ENCODE results near the gene MTMR4.
"Not testable (repeated sequence)": the region's sequence is repeated elsewhere in the genome, so short reads cannot be mapped to it uniquely, and the experiment has no call there.

MTMR4 gene

GRCh38 chr17:58487589-58488427 lies 26.6 kb downstream of the MTMR4 start, which contains the start of gene HSF5:
Gene HSF5 (minus strand): TSS chr17:58488408. CDS start chr17:58488274, 134 bp downstream.
- Mint-ChIP-seq H3K4me3 (no peak within 1 kb of the TSS), H3K4me1 (no peaks in the 10 kb centered on the region), H3K9me3 (no peaks in the 10 kb centered on the region), H3K36me3 (ENCODE audit: low read depth) (peaks cover 50% of the 10 kb centered on the region), H3K27ac (no peak within 1 kb of the TSS), H3K27me3 (ENCODE audit: low read depth, poor library complexity) (peaks cover 4% of the 10 kb centered on the region)
- no peak for TF ChIP-seq CTCF (IDR thresholded peaks at IDR 0.05)
- DNase-seq = no peak

GRCh38 chr17:58484600-58484999 lies 29.8 kb downstream of the MTMR4 start:
- no peak for TF ChIP-seq CTCF (IDR thresholded peaks at IDR 0.05)
- Mint-ChIP-seq H3K27ac (no peak overlapping the region), H3K36me3 (ENCODE audit: low read depth) (peaks cover 22% of the 10 kb centered on the region), H3K9me3 (no peaks in the 10 kb centered on the region), H3K4me1 (no peaks in the 10 kb centered on the region), H3K27me3 (ENCODE audit: low read depth, poor library complexity) (peaks cover 10% of the 10 kb centered on the region), H3K4me3 (no peak overlapping the region)
- no peak for DNase-seq

GRCh38 chr17:58481798-58482197 lies 32.6 kb downstream of the MTMR4 start:
- H3K4me3 Mint-ChIP-seq; DNase-seq; H3K9me3 Mint-ChIP-seq; H3K4me1 Mint-ChIP-seq; H3K27ac Mint-ChIP-seq; H3K36me3 Mint-ChIP-seq (ENCODE audit: low read depth): not testable (repeated sequence)
- H3K27me3 Mint-ChIP-seq (ENCODE audit: low read depth, poor library complexity) = peaks cover 13% of the 10 kb centered on the region

- Mint-ChIP-seq H3K4me1 (no peaks in the 10 kb centered on the region), H3K27me3 (ENCODE audit: low read depth, poor library complexity) (peaks cover 10% of the 10 kb centered on the region), H3K4me3 (no peak overlapping the region), H3K36me3 (ENCODE audit: low read depth) (no peaks in the 10 kb centered on the region), H3K9me3 (no peaks in the 10 kb centered on the region), H3K27ac (no peak overlapping the region)
- no peak for TF ChIP-seq CTCF (IDR thresholded peaks at IDR 0.05)
- DNase-seq = no peak
These were observed 34.3 kb downstream of the MTMR4 start for GRCh38 chr17:58480090-58480489.

GRCh38 chr17:58476812-58477211 lies 37.6 kb downstream of the MTMR4 start:
- H3K4me1 Mint-ChIP-seq = no peaks in the 10 kb centered on the region
- DNase-seq = no peak
- no peak for TF ChIP-seq CTCF (IDR thresholded peaks at IDR 0.05)
- no peaks in the 10 kb centered on the region for H3K9me3 Mint-ChIP-seq
- no peak overlapping the region for H3K27ac Mint-ChIP-seq
- no peaks in the 10 kb centered on the region for H3K36me3 Mint-ChIP-seq (ENCODE audit: low read depth)
- peaks cover 9% of the 10 kb centered on the region for H3K27me3 Mint-ChIP-seq (ENCODE audit: low read depth, poor library complexity)
- H3K4me3 Mint-ChIP-seq = no peak overlapping the region

GRCh38 chr17:58475985-58476384 lies 38.5 kb downstream of the MTMR4 start:
- H3K4me1 Mint-ChIP-seq = no peaks in the 10 kb centered on the region
- no peak for DNase-seq
- H3K27ac Mint-ChIP-seq = no peak overlapping the region
- H3K27me3 Mint-ChIP-seq (ENCODE audit: low read depth, poor library complexity) = peaks cover 9% of the 10 kb centered on the region
- H3K9me3 Mint-ChIP-seq = no peaks in the 10 kb centered on the region
- no peak overlapping the region for H3K4me3 Mint-ChIP-seq
- no peaks in the 10 kb centered on the region for H3K36me3 Mint-ChIP-seq (ENCODE audit: low read depth)
- no peak for TF ChIP-seq CTCF (IDR thresholded peaks at IDR 0.05)
